Measurements from ENCODE around the gene MOCS1.

- TF ChIP-seq CTCF (IDR thresholded peaks at IDR 0.05) = no peak
- no peak for TF ChIP-seq ZFX (IDR thresholded peaks at IDR 0.05; ENCODE audit: borderline replicate concordance)
These were observed 72.6 kb downstream of the MOCS1 start for GRCh38 chr6:39861663-39862062.

Data from 22Rv1 (cell line).